ENCODE results near the gene EIF2AK2.

EIF2AK2 gene

GRCh38 chr2:37070931-37071330 is 85.8 kb downstream of the EIF2AK2 start:
- no peak for TF ChIP-seq SIN3A (IDR thresholded peaks at IDR 0.05; ENCODE audit: borderline replicate concordance, insufficient read depth, low read length)
- no peak for TF ChIP-seq FOXP2 (optimal IDR thresholded peaks at IDR 0.05; ENCODE audit: borderline replicate concordance, extremely low read depth, extremely low read length, insufficient read depth)
- no peak for TF ChIP-seq REST (IDR thresholded peaks at IDR 0.05; ENCODE audit: insufficient read depth in 1 of 2, low read depth in 2 of 2, low read length in 2 of 2)
- TF ChIP-seq TAF1 (IDR thresholded peaks at IDR 0.05; ENCODE audit: borderline replicate concordance, insufficient read depth, low read length): no peak
- no peak for TF ChIP-seq POLR2AphosphoS5 (IDR thresholded peaks at IDR 0.05; ENCODE audit: low read depth, low read length)

GRCh38 chr2:37068686-37069085 is 88.1 kb downstream of the EIF2AK2 start:
- no peak for TF ChIP-seq REST (IDR thresholded peaks at IDR 0.05; ENCODE audit: insufficient read depth in 1 of 2, low read depth in 2 of 2, low read length in 2 of 2)
- TF ChIP-seq FOXP2 (optimal IDR thresholded peaks at IDR 0.05; ENCODE audit: borderline replicate concordance, extremely low read depth, extremely low read length, insufficient read depth): no peak
- TF ChIP-seq POLR2AphosphoS5 (IDR thresholded peaks at IDR 0.05; ENCODE audit: low read depth, low read length): no peak
- TF ChIP-seq SIN3A (IDR thresholded peaks at IDR 0.05; ENCODE audit: borderline replicate concordance, insufficient read depth, low read length): no peak
- TF ChIP-seq TAF1 (IDR thresholded peaks at IDR 0.05; ENCODE audit: borderline replicate concordance, insufficient read depth, low read length): no peak

- no peak for TF ChIP-seq FOXP2 (optimal IDR thresholded peaks at IDR 0.05; ENCODE audit: borderline replicate concordance, extremely low read depth, extremely low read length, insufficient read depth)
- no peak for TF ChIP-seq TAF1 (IDR thresholded peaks at IDR 0.05; ENCODE audit: borderline replicate concordance, insufficient read depth, low read length)
- TF ChIP-seq REST (IDR thresholded peaks at IDR 0.05; ENCODE audit: insufficient read depth in 1 of 2, low read depth in 2 of 2, low read length in 2 of 2): no peak
Observed at GRCh38 chr2:37061776-37062175, 95.0 kb downstream of the EIF2AK2 start.

GRCh38 chr2:37061013-37061711 is 95.6 kb downstream of the EIF2AK2 start:
- TF ChIP-seq REST (IDR thresholded peaks at IDR 0.05; ENCODE audit: insufficient read depth in 1 of 2, low read depth in 2 of 2, low read length in 2 of 2) (no peak), FOXP2 (optimal IDR thresholded peaks at IDR 0.05; ENCODE audit: borderline replicate concordance, extremely low read depth, extremely low read length, insufficient read depth) (no peak), POLR2AphosphoS5 (IDR thresholded peaks at IDR 0.05; ENCODE audit: low read depth, low read length) (no peak), TAF1 (IDR thresholded peaks at IDR 0.05; ENCODE audit: borderline replicate concordance, insufficient read depth, low read length) (no peak), SIN3A (IDR thresholded peaks at IDR 0.05; ENCODE audit: borderline replicate concordance, insufficient read depth, low read length) (no peak)

All from PFSK-1 (cell line).